Psoas muscle (tissue), 8 donors: ENCODE data around the gene PIP5KL1. TPM values are rescaled to one million over a fixed set of nuclear protein-coding genes. Genes with fewer than 3 reads are reported as not detected.

Experiments used
- ATAC-seq, 4 donors: fragments of 200-7000 bp; cut with Tn5 transposase; one replicate each; pipeline ENCODE4 v1.9.1; 2020; ENCODE audit warnings: moderate library complexity in 3 of 4, mild to moderate bottlenecking in 2 of 4
- DNase-seq, 2 donors: peaks; one replicate each; pipeline ENCODE4 v3.0.0-alpha.2; 2020
- H3K27ac ChIP-seq: fragments of 200-600 bp; one replicate; pipeline ENCODE4 v1.8.0; 2022
- H3K27me3 ChIP-seq, 3 donors: fragments of 200-600 bp in 1 of 3; one replicate each; pipeline versions ENCODE4 v1.6.1 to v1.8.0; 2013 to 2022; ENCODE audit warnings: low read length in 2 of 3, mild to moderate bottlenecking in 2 of 3, moderate library complexity in 1 of 3; ENCODE audit not compliant: insufficient read depth in 3 of 3
- H3K36me3 ChIP-seq, 2 donors: fragments of 200-600 bp in 1 of 2; one replicate each; pipeline versions ENCODE4 v1.6.1 to v1.8.0; 2013 to 2022; ENCODE audit warnings: low read depth in 1 of 2, mild to moderate bottlenecking in 1 of 2, moderate library complexity in 1 of 2; ENCODE audit not compliant: insufficient read depth in 1 of 2
- H3K4me1 ChIP-seq: fragments of 200-600 bp; one replicate; pipeline ENCODE4 v1.8.0; 2022
- H3K4me3 ChIP-seq: fragments of 200-600 bp; one replicate; pipeline ENCODE4 v1.8.0; 2022; ENCODE audit warnings: mild to moderate bottlenecking
- H3K9me3 ChIP-seq: fragments of 200-600 bp; one replicate; pipeline ENCODE4 v1.8.0; 2022
- CTCF ChIP-seq: fragments of 200-600 bp; IDR thresholded peaks from one replicate; pipeline ENCODE4 v1.8.0; 2022; ENCODE audit warnings: antibody characterized with exemption
- WGBS, 3 donors: extraction: QIAGEN DNeasy Blood & Tissue Kit; methylation state at CpG; one replicate each; pipeline versions ENCODE4 v1.1.6 to v1.1.7; 2013; 5-methylcytosine and 5-hydroxymethylcytosine counted together
- intact Hi-C, 2 donors: fragments of 100-400 bp; cut with DNase I; formaldehyde crosslinking; loops; one replicate each; pipeline versions ENCODE4 v1.11.0 to v1.14.2; 2022
- polyA plus RNA-seq, 3 donors: library from polyadenylated mRNA; stranded (reverse); fragments of 200-250 nt; gene quantifications; one replicate each; pipeline ENCODE4 v1.2.3, GENCODE V29; 2013
- total RNA-seq, 4 donors: library from RNA; stranded (reverse); fragmentation: NEBNext Ultra II Directional in 2 of 4; extraction: Animal tissue kit (Norgen Biotek cat#: 25700) in 2 of 4; gene quantifications; one replicate each; pipeline versions ENCODE4 v1.2.1 to v1.2.4, GENCODE V29; 2021 to 2023
- donor health status: healthy with polysubstance abuse.
- donor health status: DM: no; HTN: no; CAD: no; lungs with moderate emphysema.
- donor health status: Bipolar disorder and iron deficiency.
- donor health status: healthy.
- donor health status: DM: yes; HTN: yes; CAD: no.
- donor health status: DM: no; HTN: no; CAD: no.
- donor health status: DM: no; HTN: no; CAD: no.
- donor health status: DM: yes; HTN: yes; CAD: no.

PIP5KL1 gene
- total and polyA plus RNA-seq, 7 donors, result 0.05 to 0.44 (median 0.26) TPM; not detected in 3

- intact Hi-C loops, result loop anchor here in 1 of 2 donors (5.0 kb wide), 1 partner anchor 89 kb away; the partner anchor contains the start of gene CDK9
- DNase-seq (no peak), ATAC-seq (peak in 3 of 4 donors; percentile 10 to 57 (median 39))
- H3K36me3 ChIP-seq, result peaks cover 0 to 23% of the 10 kb centered on the region in 2 donors
- H3K27me3 ChIP-seq, result no peaks in the 10 kb centered on the region
- peaks cover 41% of the 10 kb centered on the region for H3K4me1 ChIP-seq
- H3K27ac ChIP-seq, result peak overlapping the region; percentile 85
- peak overlapping the region; percentile 78 for H3K4me3 ChIP-seq
- peak; percentile 15 for TF ChIP-seq CTCF
- WGBS, 3 donors, result 21 to 42% (median 33%) methylated on average over 12 to 14 of the region's 14 CpGs
- H3K9me3 ChIP-seq, result no peaks in the 10 kb centered on the region
Observed at GRCh38 chr9:127876026-127876763, 54.4 kb downstream of the PIP5KL1 start.

GRCh38 chr9:127875306-127875966 is 55.1 kb downstream of the PIP5KL1 start:
- H3K9me3 ChIP-seq, result no peaks in the 10 kb centered on the region
- H3K4me1 ChIP-seq, result peaks cover 41% of the 10 kb centered on the region
- H3K27ac ChIP-seq, result peak overlapping the region; percentile 85
- ATAC-seq (peak; percentile 12 to 19 (median 14)), DNase-seq (no peak)
- no peak for TF ChIP-seq CTCF
- peak overlapping the region; percentile 78 for H3K4me3 ChIP-seq
- H3K27me3 ChIP-seq, result no peaks in the 10 kb centered on the region
- intact Hi-C loops, result loop anchor here in 1 of 2 donors (5.0 kb wide), 1 partner anchor 88 kb away; the partner anchor contains the start of gene CDK9
- peaks cover 0 to 30% of the 10 kb centered on the region in 2 donors for H3K36me3 ChIP-seq
- WGBS, 3 donors, result 65 to 75% (median 66%) methylated on average over 10 of the region's 10 CpGs

- DNase-seq, result no peak
- intact Hi-C loops, result loop anchor here (5.0 kb wide), 5 partner anchors 43 to 282 kb away; partner anchors contain the start of genes CDK9 (in 2 of the 2), TOR2A (in 2 of the 2), FPGS (in 1 of the 2) and ST6GALNAC4 (in 1 of the 2)
- no peaks in the 10 kb centered on the region for H3K27me3 ChIP-seq
- H3K36me3 ChIP-seq, result peaks cover 0 to 38% of the 10 kb centered on the region in 2 donors
- WGBS, 3 donors, result 29 to 56% (median 32%) methylated on average over 19 of the region's 19 CpGs
- peak in 3 of 4 donors; percentile 2 to 31 (median 21) for ATAC-seq
- H3K4me3 ChIP-seq, result peak overlapping the region; percentile 78
- H3K4me1 ChIP-seq, result peaks cover 44% of the 10 kb centered on the region
- H3K9me3 ChIP-seq, result no peaks in the 10 kb centered on the region
- TF ChIP-seq CTCF, result no peak
- peak overlapping the region; percentile 85 for H3K27ac ChIP-seq
Observed at GRCh38 chr9:127874301-127875221, 56.0 kb downstream of the PIP5KL1 start.

GRCh38 chr9:127873886-127874285 is 56.7 kb downstream of the PIP5KL1 start:
- H3K27ac ChIP-seq, result peak overlapping the region; percentile 85
- intact Hi-C loops, result loop anchor here (5.0 kb wide), 5 partner anchors 43 to 282 kb away; partner anchors contain the start of genes TOR2A (in 2 of the 2), CDK9 (in 1 of the 2), FPGS (in 1 of the 2) and ST6GALNAC4 (in 1 of the 2)

More at GRCh38 chr9:127873886-127874285, 56.7 kb downstream of the PIP5KL1 start:
- DNase-seq (peak; percentile 85 to 94), ATAC-seq (peak; percentile 56 to 66 (median 61))
- Histone ChIP-seq H3K4me1 (peaks cover 44% of the 10 kb centered on the region), H3K4me3 (peak overlapping the region; percentile 78), H3K9me3 (no peaks in the 10 kb centered on the region), H3K27me3 (no peaks in the 10 kb centered on the region), H3K36me3 (peaks cover 0 to 44% of the 10 kb centered on the region in 2 donors)
- WGBS, 3 donors, result 16 to 19% (median 18%) methylated on average over 10 of the region's 10 CpGs
- TF ChIP-seq CTCF, result no peak
